Gastroesophageal sphincter (tissue), 3 donors: ENCODE results near the gene GDPGP1.

ENCODE experiments used
- CTCF ChIP-seq, 4 experiments: fragments of 200-600 bp in 2 of 4; fragments of 450-650 bp in 2 of 4; sonication (generic) in 1 of 4; IDR thresholded peaks; one replicate each; pipeline ENCODE4 v1.5.1; 2017 to 2019; ENCODE audit warnings: antibody characterized with exemption in 4 of 4, mild to moderate bottlenecking in 2 of 4, moderate library complexity in 2 of 4
- EP300 ChIP-seq: sonication (generic); formaldehyde crosslinking; IDR thresholded peaks from one replicate; pipeline ENCODE4 v1.6.1; 2017; ENCODE audit warnings: antibody characterized with exemption, mild to moderate bottlenecking

GRCh38 chr15:90230071-90230494 is 3.9 kb upstream of the GDPGP1 start:
- no peak for TF ChIP-seq CTCF (IDR thresholded peaks at IDR 0.05)
- TF ChIP-seq EP300, result no peak
